H1 (cell line): ENCODE data around the gene QSOX2. TPM values are rescaled to one million over a fixed set of nuclear protein-coding genes. Genes with fewer than 3 reads are reported as not detected.

Experiments
- BACH1 ChIP-seq: IDR thresholded peaks from 2 replicates; pipeline ENCODE4 v1.6.1; 2012; ENCODE audit warnings: low read length, improper control_type of control experiment
- GTF2F1 ChIP-seq: IDR thresholded peaks from 2 replicates; pipeline ENCODE4 v1.6.1; 2012; ENCODE audit warnings: low read depth, low read length, improper control_type of control experiment, borderline replicate concordance
- NANOG ChIP-seq: IDR thresholded peaks from 2 replicates; pipeline ENCODE4 v1.6.1; 2011; ENCODE audit warnings: low read length, low read depth, mild to moderate bottlenecking, inconsistent platforms; ENCODE audit not compliant: insufficient read depth, poor library complexity, severe bottlenecking
- POLR2AphosphoS5 ChIP-seq: IDR thresholded peaks from 2 replicates; pipeline ENCODE4 v1.6.1; 2011; ENCODE audit warnings: low read depth, low read length
- RBBP5 ChIP-seq: IDR thresholded peaks from 2 replicates; pipeline ENCODE4 v1.7.1; 2012; ENCODE audit warnings: low read depth, mild to moderate bottlenecking, inconsistent platforms, low read length, moderate library complexity, borderline replicate concordance
- RNF2 ChIP-seq: fragments of 200-900, 300-1000 bp; sonication (generic); IDR thresholded peaks from 2 replicates; pipeline ENCODE4 v1.7.1; 2016; ENCODE audit warnings: borderline replicate concordance, low read depth, mild to moderate bottlenecking, antibody characterized with exemption, low read length; ENCODE audit not compliant: poor library complexity, severe bottlenecking; ENCODE audit errors: missing control alignments
- SIRT6 ChIP-seq: IDR thresholded peaks from one replicate; pipeline ENCODE4 v1.7.1; 2012; ENCODE audit warnings: low read length, inconsistent platforms
- SRF ChIP-seq: IDR thresholded peaks from 2 replicates; pipeline ENCODE4 v1.6.1; 2011; ENCODE audit warnings: mild to moderate bottlenecking, low read depth, low read length, moderate library complexity
- SUZ12 ChIP-seq: fragments of 200-600 bp; sonication (generic); IDR thresholded peaks from 2 replicates; pipeline ENCODE4 v1.6.1; 2012; ENCODE audit warnings: mild to moderate bottlenecking, inconsistent platforms, low read length, moderate library complexity, mixed read lengths
- TEAD4 ChIP-seq: IDR thresholded peaks from 2 replicates; pipeline ENCODE4 v1.6.1; 2012; ENCODE audit warnings: low read depth, low read length, inconsistent platforms, mixed read lengths
- polyA plus RNA-seq, 7 experiments: library from polyadenylated mRNA; depleted of rRNA in 3 of 7; stranded (reverse) in 5 of 7; unstranded in 2 of 7; fragments of >200 nt in 5 of 7; fragments of 200-250 nt in 2 of 7; gene quantifications; 1 replicate in 5 of 7; 2 replicates in 1 of 7; 4 replicates in 1 of 7; pipeline versions ENCODE4 v1.2.1 to v1.2.3, GENCODE V29; 2011 to 2013; ENCODE audit warnings: missing spikeins in 2 of 7, mixed read lengths in 2 of 7
- total RNA-seq: library from RNA; stranded (reverse); fragmentation: NEBNext Ultra II Directional; extraction: Animal tissue kit (Norgen Biotek cat#: 25700); gene quantifications from 2 replicates; pipeline ENCODE4 v1.2.1, GENCODE V29; 2021
- TF ChIP-seq, protein P1 (sequence below): IDR thresholded peaks from 2 replicates; pipeline ENCODE4 v1.6.1; 2011; ENCODE audit warnings: low read length, improper control_type of control experiment

Gene QSOX2
- total and polyA plus RNA-seq, 2 of the 8 experiments (the other 6 are each of a cell fraction or from before 2014, with no cell fraction given) = 18.0 to 28.6 TPM

DNA sequence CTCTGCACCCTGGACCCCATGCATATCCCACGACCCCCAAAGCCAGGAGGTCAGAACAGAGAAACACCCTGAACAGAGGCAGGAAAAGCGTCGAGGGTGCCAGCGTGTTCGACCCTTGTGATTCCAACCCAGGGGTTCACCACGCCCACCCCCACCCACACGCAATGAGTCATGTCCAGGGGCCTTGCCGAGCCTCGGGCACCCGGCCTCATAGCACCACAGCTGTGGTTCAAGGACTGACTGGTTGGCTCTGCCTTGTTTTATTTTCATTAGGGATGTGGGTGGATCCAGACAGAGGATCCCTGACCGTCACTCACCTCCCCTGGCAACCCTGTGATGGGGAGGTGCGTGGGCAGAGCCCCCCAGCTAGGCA lies 9.5 kb upstream of the QSOX2 start (continued):
- TF ChIP-seq, protein P1, sequence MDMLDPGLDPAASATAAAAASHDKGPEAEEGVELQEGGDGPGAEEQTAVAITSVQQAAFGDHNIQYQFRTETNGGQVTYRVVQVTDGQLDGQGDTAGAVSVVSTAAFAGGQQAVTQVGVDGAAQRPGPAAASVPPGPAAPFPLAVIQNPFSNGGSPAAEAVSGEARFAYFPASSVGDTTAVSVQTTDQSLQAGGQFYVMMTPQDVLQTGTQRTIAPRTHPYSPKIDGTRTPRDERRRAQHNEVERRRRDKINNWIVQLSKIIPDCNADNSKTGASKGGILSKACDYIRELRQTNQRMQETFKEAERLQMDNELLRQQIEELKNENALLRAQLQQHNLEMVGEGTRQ = no peak
- TF ChIP-seq SUZ12 (no peak), GTF2F1 (no peak), RBBP5 (no peak), SRF (no peak), SIRT6 (no peak), POLR2AphosphoS5 (no peak), TEAD4 (no peak), NANOG (no peak), BACH1 (no peak), RNF2 (no peak)
